ENCODE data around the gene HOXA5.

Gene HOXA5

DNA sequence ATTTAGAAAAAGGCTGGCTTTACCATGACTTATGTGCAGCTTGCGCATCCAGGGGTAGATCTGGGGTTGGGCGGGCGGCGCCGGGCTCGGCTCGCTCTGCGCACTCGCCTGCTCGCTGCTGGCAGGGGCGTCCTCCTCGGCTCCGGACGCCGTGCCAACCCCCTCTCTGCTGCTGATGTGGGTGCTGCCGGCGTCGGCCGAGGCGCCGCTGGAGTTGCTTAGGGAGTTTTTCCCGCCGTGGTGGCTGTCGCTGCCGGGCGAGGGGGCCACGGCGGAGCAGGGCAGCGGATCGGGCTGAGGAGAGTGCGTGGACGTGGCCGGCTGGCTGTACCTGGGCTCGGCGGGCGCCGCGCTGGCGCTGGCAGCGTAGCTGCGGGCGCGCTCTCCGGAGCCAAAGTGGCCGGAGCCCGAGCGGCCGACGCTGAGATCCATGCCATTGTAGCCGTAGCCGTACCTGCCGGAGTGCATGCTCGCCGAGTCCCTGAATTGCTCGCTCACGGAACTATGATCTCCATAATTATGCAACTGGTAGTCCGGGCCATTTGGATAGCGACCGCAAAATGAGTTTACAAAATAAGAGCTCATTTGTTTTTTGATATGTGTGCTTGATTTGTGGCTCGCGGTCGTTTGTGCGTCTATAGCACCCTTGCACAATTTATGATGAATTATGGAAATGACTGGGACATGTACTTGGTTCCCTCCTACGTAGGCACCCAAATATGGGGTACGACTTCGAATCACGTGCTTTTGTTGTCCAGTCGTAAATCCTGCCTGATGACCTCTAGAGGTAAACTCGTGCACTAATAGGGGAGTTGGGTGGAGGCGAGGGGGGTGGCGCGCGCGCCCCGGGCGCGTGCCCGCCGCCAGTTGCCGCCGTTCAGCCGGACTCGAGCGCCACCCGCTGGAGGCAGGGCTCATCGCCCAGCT is at the start of gene HOXA5:
TSS of gene HOXA5 (minus strand) at position 659 of the 927 bp plus-strand sequence. CDS start at position 585, 74 bp downstream.
- Mint-ChIP-seq H3K4me1 (ENCODE audit: low read depth) (peaks cover 4% of the 10 kb centered on the region), H3K4me3 (no peak within 1 kb of the TSS), H3K9me3 (no peaks in the 10 kb centered on the region), H3K36me3 (ENCODE audit: low read depth) (no peaks in the 10 kb centered on the region), H3K27me3 (peaks cover 39% of the 10 kb centered on the region), H3K27ac (no peak within 1 kb of the TSS)

GRCh38 chr7:27192546-27193334 is 49.3 kb upstream of the HOXA5 start:
- Mint-ChIP-seq H3K27ac (no peak overlapping the region), H3K27me3 (peaks cover 93% of the 10 kb centered on the region), H3K4me1 (ENCODE audit: low read depth) (peaks cover 30% of the 10 kb centered on the region), H3K9me3 (no peaks in the 10 kb centered on the region), H3K4me3 (peak overlapping the region; percentile 63), H3K36me3 (ENCODE audit: low read depth) (no peaks in the 10 kb centered on the region)

- H3K36me3 Mint-ChIP-seq (ENCODE audit: low read depth): no peaks in the 10 kb centered on the region
- peak overlapping the region; percentile 63 for H3K4me3 Mint-ChIP-seq
- H3K27ac Mint-ChIP-seq: no peak overlapping the region
- H3K27me3 Mint-ChIP-seq: peaks cover 93% of the 10 kb centered on the region
- H3K4me1 Mint-ChIP-seq (ENCODE audit: low read depth): peaks cover 32% of the 10 kb centered on the region
- no peaks in the 10 kb centered on the region for H3K9me3 Mint-ChIP-seq
Measured at GRCh38 chr7:27191833-27192545, 48.5 kb upstream of the HOXA5 start.

- Mint-ChIP-seq H3K9me3 (no peaks in the 10 kb centered on the region), H3K36me3 (ENCODE audit: low read depth) (no peaks in the 10 kb centered on the region), H3K27me3 (peaks cover 92% of the 10 kb centered on the region), H3K4me1 (ENCODE audit: low read depth) (peaks cover 32% of the 10 kb centered on the region), H3K4me3 (no peak overlapping the region), H3K27ac (no peak overlapping the region)
Measured at GRCh38 chr7:27191161-27191731, 47.8 kb upstream of the HOXA5 start.

GRCh38 chr7:27189997-27190748 is 46.7 kb upstream of the HOXA5 start:
- Mint-ChIP-seq H3K4me3 (no peak overlapping the region), H3K4me1 (ENCODE audit: low read depth) (peaks cover 41% of the 10 kb centered on the region), H3K9me3 (no peaks in the 10 kb centered on the region), H3K27ac (no peak overlapping the region), H3K27me3 (peaks cover 93% of the 10 kb centered on the region), H3K36me3 (ENCODE audit: low read depth) (no peaks in the 10 kb centered on the region)

DNA sequence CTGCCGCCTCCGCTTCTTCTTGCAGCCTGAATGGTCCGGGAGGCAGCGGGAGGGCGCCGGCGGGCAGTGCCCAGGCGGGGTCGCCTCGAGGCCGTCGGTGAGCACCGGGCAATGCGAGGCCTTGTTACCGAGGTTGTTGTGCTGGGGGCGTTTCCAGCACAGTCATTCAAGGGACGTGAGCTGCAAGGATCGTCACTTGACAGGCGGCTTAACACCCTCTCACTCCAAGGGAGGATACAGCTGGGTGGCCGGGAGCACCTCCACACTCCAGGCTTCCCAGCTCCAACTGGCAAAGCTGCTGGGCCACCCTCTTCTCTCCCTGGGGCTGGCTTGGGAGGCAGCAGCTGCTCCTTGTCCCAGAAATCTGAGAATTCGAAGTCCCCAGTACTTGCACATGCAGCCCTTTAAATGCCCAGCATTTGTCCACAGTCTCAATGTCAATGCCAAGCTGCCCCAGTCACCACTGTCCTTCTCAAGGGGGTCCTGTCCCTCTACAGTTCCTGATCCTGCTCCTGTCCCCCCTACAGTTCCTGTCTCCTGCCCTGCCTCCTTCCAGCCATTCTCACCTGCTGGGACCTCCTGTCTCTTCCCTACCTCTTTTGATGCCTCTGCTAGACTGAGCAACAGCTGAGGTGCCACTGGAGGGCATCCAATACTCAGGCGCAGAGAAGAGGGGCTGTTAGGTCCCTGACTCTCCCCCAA is 46.0 kb upstream of the HOXA5 start:
- Mint-ChIP-seq H3K4me3 (peak overlapping the region; percentile 6), H3K27ac (no peak overlapping the region), H3K36me3 (ENCODE audit: low read depth) (no peaks in the 10 kb centered on the region), H3K4me1 (ENCODE audit: low read depth) (peaks cover 48% of the 10 kb centered on the region), H3K9me3 (no peaks in the 10 kb centered on the region), H3K27me3 (peaks cover 93% of the 10 kb centered on the region)

DNA sequence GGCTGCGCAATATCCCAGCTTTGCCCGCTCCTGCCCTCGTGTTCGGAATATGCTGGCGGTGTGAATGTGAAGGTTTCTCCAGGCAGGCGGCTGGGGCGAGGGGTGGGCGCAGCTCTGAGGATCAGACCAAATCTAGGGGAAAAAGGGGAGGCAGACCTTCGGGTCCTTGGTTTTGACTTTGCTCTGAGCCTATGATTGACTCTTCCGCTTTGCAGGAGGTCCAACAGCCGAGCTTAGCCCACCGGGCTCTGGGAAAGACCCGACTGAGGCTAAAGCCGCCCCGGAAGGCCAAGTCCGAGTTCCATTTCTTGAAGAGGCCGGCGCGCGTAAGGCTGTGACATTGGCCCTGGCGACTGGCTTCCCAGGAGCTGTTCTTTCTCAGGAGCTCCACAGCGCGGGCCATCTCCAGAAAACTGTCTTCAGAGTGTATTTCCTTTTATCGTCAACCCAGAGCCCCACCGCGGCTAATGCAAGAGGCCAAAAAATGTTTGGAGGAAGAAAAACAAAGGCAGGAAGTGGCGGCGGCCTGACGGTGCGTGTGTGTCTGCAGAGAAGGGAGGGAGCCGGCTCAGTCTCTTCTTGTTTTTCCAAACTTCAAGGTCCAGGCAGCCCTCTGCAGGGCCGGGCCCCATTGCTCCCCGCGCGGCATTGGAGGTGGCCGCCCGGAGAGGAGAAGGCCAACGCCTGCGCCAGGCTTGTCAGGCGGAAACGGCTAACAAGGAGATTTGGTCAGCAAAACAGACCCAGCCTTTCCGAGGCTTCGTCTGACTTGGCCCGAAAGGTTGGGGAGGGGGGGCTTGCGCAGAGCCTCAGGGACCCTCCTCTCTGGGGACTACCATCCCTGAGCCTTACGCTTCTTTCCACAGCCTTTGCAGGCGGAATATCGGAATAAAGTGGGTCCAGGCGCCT is 45.2 kb upstream of the HOXA5 start:
- Mint-ChIP-seq H3K9me3 (no peaks in the 10 kb centered on the region), H3K4me1 (ENCODE audit: low read depth) (peaks cover 50% of the 10 kb centered on the region)

DNA sequence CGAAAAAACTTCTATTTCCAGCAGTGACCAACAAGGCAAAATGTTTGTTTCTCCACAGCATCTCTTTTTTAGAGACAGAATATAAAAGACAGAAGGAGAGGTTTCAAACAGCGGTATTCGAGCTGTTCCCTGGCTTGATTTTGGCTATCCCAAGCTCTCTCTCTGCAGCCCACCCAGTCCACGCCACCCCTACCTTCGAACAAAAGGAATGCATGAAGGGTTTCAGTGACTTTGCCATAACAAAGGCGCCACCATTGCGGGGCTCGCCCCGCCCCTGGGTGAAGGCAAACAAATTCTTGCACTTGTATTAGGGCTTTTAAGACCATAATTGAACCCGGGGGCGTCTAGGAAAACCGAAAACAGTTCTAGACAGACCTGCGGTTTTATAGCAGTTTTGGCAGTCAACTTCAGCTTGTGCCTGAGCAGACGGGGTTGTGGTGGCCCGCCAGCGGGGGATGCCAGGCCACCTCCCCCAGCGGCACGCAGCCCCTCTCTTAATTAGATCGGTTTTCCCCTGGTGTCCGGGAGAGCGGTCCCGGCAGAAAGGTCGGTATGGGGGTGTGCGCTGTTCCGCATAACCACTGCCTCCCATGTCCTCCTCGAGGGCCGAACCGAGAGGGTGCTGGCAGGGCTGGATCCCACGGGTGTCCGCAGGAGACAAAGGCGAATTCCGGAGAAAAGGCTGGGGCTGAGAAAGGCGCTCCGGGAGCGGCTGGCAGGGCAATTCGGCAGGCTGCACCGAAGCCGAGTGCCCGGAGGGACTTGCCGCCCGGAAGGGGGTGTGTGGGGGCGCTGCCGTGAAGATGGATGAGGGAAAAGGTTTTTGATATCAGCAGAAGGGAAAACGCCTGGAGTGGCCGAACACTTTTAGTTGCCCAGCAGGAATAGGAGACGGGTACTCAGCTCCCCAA is 44.2 kb upstream of the HOXA5 start:
- peaks cover 46% of the 10 kb centered on the region for H3K4me1 Mint-ChIP-seq (ENCODE audit: low read depth)
- H3K4me3 Mint-ChIP-seq: peak overlapping the region; percentile 62
- no peaks in the 10 kb centered on the region for H3K9me3 Mint-ChIP-seq
- H3K27ac Mint-ChIP-seq: no peak overlapping the region
- H3K36me3 Mint-ChIP-seq (ENCODE audit: low read depth): no peaks in the 10 kb centered on the region
- H3K27me3 Mint-ChIP-seq: peaks cover 88% of the 10 kb centered on the region

More for the DNA sequence above, 45.2 kb upstream of the HOXA5 start:
- no peak overlapping the region for H3K27ac Mint-ChIP-seq
- H3K4me3 Mint-ChIP-seq: peak overlapping the region; percentile 62
- H3K27me3 Mint-ChIP-seq: peaks cover 90% of the 10 kb centered on the region
- H3K36me3 Mint-ChIP-seq (ENCODE audit: low read depth): no peaks in the 10 kb centered on the region

DNA sequence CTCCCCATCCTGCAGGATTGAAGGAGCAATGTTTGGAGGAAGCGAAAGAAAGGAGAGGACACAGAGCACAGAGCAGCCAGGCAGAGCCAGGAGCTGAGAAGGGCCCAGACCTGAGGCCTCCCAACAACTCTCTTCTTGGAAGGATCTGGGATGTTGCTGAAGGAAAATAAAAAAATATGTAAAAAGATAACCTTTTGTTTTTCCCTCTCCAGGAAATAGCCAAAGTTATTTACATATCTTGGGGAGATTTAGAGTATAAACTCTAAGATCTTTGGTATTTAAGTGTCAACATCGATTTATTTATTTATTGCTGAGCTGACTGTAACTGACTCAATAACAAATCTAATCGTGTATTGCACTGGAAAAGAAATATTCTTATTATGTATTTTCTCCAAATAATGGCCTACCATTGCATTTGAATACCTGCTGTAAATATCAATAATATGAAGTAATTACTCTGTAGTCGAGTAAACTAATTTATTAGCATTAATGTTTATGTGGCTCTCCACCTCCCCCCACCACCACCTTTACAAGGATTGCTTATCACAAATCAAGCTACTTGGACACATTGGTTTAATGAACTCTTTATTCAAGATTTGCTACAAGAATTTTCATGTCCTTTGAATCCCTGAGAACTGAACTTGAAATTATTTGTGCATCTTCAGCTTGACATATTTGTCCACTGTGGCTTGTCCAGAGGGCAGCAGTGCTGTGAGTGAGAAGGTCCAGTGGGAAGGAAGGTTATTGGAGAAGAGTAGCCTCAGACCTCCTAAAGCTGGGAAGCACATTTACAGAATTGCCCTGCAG is 43.4 kb upstream of the HOXA5 start:
- Mint-ChIP-seq H3K27me3 (peaks cover 88% of the 10 kb centered on the region), H3K4me1 (ENCODE audit: low read depth) (peaks cover 41% of the 10 kb centered on the region), H3K4me3 (no peak overlapping the region), H3K27ac (no peak overlapping the region), H3K36me3 (ENCODE audit: low read depth) (no peaks in the 10 kb centered on the region), H3K9me3 (no peaks in the 10 kb centered on the region)

DNA sequence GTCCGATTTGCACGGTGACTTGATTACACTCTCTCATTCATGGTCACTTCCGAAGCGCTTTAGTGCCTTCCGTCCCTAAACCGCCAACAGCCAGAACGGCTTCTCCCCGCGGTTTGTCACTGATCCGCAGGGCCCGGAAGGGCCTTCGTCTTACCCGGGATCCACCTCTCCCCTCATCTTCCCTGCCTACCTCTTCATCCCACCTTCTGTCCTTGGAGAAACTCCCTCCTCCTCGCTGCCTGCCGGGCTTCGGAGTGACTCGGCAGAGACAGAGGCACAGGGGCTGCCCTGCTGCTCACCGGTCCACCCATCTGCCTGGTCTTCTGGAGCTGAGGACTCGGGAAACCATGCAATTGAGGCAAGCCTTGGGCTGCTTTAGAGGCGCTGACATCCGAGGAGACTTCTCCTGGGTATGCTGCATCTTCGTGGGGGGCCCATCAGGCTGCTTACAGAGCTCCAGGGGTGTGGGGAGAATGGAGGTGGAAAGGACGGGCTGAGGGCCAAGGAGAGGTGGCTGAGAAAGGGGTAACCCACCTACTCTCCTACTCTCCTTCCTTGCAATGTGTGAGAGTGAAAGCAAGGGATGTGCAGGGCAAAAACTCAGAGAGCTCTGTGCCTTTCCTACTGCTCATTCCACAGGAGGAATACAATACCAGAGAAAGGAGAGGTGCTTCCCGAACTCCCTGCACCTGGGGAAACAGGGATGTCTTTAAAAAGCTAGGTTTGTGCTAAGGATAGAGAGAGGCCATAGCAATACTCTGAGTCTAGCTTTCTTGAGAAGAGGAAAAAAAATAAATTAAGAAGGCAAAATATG is 42.6 kb upstream of the HOXA5 start:
- Mint-ChIP-seq H3K4me3 (peak overlapping the region; percentile 63), H3K4me1 (ENCODE audit: low read depth) (peaks cover 37% of the 10 kb centered on the region)

More for the DNA sequence above, 42.6 kb upstream of the HOXA5 start:
- peak overlapping the region; percentile 30 for H3K27ac Mint-ChIP-seq
- no peaks in the 10 kb centered on the region for H3K36me3 Mint-ChIP-seq (ENCODE audit: low read depth)
- H3K27me3 Mint-ChIP-seq: peaks cover 88% of the 10 kb centered on the region
- no peaks in the 10 kb centered on the region for H3K9me3 Mint-ChIP-seq
